NCI-H2081 (cell line): Measurements from ENCODE around the gene NDUFS7.
"Not testable (repeated sequence)": the region's sequence is repeated elsewhere in the genome, so short reads cannot be mapped to it uniquely, and the experiment has no call there.

ENCODE experiments used
- DNase-seq, 2 experiments: peaks; one replicate each; lab custom pipeline; 2025; lab: John Stamatoyannopoulos, UW

The NDUFS7 gene

DNA sequence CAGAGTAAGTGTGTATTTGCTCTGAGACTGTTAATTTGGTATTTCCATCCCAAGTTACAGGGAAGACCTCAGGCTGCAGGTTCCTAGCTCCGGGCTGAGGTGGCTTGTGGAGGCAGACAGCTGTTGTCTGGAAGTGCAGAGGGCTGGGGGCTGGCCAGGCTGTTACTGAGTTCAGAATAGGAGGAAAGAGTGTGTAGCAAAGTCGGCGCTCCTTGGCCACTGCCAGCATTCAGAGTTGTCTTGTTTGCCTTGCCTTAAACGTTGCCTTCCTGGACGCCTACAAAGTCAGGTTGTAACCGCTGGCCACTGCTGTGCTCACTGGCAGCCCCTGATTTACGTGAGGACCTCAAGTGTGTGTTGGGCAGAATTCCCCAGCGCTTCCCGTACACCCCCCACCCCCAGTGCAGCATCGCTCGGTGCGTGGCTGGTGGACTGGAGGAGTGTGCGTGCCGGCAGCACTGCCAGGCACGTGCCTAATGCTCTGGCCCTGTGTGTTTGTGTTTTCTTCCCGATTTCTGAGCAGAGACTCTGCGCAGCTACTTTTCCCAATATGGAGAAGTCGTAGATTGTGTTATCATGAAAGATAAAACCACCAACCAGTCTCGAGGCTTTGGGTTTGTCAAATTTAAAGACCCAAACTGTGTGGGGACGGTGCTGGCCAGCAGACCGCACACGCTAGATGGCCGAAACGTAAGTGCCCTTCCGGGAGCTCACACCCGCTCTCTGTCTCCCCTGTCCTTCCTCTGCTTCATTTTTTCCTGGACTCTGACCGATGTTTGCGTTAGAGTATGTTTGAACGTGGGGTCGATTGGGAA, 34.2 kb downstream of the NDUFS7 start:
- no peak for DNase-seq

DNA sequence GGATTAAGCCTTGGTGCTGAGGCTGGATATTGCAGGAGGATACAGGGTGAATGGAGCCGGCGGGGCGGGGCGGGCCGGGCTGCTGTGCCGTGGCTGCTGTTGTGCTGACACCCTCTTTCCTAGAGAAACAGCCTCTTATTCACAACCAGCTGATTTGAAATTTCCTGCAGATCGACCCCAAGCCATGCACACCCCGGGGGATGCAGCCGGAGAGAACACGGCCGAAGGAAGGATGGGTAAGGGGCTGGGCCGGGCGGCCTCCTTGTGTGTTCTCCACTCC, 34.7 kb downstream of the NDUFS7 start:
- DNase-seq = no peak

DNA sequence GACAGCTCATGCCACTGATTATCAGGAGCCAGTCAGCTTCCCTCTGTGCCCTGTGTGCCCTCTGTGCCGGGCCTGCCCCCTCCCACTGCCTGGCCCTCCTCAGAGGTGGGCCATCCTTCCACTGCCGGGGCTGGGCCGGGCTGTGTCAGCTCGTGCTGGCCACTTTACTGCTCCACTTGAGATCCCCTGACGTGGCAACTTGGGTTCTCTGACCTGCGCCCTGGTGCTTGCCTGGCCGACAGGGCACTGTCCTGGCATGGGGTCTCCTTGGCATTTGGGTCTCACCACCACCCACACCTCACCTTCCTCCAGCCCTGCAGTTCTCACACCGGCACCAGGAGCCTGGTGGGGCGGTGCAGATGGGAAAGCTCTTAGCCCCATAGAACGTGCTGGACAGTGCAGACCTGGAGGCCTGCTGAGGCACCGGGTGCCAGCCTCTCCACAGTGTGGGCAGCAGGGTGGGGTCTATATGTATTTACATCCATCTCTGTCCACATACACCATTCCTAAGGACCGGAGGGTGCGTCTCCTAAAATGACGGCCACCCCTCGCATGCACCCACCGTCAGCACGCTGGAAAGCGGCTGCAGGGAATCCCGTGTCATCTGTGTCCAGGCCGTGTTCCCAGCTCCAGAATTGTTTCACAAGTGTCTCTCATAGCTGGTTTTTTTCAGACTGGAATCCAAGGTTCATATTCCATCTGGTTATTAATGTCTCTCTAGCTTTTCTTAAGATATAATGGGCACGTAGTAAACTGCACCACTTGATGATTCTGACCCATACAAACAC, 35.4 kb downstream of the NDUFS7 start:
- no peak for DNase-seq

DNA sequence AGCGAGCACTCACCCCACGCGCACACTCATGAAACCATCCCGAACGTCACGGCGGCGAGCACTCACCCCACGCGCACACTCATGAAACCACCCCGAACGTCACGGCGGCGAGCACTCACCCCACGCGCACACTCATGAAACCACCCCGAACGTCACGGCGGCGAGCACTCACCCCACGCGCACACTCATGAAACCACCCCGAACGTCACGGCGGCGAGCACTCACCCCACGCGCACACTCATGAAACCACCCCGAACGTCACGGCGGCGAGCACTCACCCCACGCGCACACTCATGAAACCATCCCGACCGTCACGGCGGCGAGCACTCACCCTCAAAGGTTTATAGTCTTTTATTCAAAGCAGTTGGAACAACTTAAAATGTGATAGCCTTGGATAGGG, 36.4 kb downstream of the NDUFS7 start:
- DNase-seq = not testable (repeated sequence)

DNA sequence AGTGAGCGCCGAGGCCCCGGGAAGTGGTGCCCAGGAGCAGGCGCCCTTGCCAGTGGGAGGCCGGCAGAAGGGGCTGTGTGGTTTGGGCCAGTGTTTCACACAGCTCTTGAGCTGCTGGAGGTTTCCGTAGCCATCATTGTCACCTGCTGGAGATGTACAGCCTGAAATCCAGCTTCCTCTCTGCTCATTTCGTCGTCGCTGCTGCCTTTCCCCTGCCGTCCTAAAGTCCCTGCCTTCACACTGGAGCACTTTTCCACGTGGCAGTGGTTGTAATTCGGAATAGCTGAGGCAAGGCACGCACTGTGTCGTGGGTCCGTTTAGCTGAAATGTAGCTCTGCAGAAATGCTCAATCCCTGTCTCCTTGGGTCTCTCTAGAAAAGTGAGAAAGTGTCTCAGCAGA, 36.9 kb downstream of the NDUFS7 start:
- DNase-seq = no peak

DNA sequence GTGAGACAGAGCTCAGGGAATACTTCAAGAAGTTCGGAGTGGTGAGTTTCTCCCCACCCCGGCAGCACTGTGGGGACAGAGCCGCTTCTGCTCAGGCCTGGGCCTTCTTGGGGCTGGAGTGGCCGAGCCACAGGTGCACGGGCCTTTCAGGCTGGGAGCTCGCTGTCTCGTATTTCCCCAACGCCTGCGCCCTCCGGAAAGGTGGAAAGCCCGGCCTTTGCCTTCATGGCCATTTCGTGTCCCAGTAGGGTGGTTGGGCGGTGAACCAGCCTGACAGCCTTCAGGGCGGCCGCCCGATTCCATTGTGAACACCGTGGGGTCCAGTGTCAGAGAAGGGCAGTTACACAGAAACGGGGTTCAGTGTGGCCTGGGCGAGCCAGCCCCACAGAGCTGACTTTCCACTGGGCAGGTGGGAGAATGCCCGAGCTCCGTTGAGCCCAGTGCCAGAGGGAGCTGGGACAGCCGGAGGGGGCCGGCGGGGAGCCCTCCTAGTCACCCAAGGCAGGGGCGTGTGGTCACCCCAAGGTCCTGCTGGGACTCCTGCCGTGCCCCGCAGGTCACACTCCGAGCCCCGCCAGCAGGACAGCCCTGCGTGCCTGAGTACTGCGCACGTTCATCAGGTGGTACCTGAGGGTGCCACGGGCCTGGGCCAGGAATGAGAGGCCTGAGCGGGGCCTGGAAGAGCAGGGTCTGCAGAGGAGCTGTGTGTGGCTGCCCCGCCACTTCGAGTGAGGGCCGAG, 37.7 kb downstream of the NDUFS7 start:
- DNase-seq = no peak

DNA sequence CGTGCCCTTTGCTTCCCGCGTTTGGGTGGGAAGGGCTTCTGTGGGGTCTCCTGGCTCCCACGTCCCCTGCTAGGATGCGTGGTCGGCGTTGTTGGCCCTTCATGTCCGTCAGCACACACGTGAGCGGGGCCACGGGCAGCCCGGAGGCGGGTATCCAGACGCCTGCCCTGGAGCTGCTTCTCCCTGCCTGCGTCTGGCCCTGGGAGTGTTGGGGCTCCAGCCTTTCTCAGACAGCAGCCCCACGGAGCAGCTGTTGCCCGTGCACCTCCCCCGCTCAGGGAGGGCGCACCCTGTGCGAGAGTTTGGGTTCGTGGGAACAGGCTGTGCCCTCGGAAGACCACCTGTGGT, 38.2 kb downstream of the NDUFS7 start:
- no peak for DNase-seq

DNA sequence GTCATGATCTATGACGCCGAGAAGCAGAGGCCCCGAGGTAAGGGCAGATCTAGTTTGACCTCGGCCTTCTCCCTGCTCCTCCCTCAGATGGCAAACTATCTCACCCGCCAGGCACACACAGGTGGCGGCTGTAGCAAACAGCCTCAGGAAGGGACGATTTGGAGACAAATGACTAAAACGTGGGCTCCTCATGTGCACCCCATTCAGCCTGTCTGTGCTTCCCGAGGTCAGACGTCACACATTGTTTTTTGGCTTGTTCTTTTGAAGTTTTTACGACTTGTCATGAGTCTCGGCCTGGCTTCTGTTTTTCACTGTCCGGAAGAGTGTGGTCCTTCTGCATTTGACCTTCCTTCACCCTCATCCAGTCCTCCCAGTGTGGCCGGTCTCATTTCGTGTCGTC, 38.7 kb downstream of the NDUFS7 start:
- DNase-seq = no peak

DNA sequence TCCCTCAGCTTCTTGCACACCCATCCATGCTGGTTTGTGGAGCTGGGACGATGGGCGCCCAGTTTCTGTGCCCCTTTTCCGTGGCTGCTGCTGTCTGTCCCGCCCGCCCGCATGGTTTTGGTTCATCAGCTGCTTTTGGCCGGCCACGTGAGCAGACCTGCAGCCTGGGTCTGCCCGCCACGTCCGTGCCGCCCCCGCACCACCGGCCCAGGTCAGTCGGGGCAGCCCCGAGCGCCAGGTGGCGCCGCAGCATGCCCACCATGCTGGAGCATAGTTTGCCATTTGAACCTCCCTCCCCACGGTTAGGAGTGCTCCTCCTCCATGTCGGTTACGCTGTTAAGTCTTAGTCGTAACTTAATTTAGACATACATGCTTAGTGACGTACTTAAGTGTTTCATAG, 39.2 kb downstream of the NDUFS7 start:
- no peak for DNase-seq

DNA sequence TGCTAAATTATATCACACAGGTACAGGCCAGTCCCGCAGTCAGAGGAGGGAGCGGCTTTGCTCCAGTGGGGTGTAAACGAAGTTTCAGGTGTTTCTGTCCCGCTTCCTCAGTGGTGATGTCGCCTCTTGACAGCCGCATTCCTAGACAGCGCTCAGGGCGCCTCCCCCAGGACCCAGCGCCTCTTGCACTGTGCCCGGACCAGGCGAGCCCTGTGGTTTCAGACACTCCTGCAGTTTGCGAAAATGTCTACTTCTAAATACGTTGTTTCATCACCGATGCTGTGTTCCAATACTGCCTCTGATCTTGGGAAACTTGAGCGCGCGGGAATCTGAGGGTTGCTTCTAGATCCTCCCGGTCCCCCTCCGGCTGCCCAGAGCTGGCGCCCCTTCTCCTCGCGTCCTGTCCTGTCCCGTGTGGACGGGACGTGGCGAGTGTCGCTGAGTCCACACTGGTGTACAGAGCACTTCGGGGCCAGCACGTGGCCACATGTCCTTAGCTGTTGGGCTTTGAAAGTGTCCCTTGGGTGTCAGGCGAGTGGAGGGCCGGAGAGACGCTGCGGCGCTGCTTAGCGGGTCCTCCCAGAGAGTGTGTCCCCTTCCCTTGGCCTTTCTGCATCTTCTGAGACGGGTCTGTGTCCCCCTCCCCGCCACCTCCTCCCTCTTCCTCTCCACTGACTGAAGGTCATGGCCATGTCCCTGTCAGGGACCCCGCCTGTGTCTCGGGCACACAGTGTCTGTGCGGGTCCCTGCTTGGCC, 39.9 kb downstream of the NDUFS7 start:
- no peak for DNase-seq

DNA sequence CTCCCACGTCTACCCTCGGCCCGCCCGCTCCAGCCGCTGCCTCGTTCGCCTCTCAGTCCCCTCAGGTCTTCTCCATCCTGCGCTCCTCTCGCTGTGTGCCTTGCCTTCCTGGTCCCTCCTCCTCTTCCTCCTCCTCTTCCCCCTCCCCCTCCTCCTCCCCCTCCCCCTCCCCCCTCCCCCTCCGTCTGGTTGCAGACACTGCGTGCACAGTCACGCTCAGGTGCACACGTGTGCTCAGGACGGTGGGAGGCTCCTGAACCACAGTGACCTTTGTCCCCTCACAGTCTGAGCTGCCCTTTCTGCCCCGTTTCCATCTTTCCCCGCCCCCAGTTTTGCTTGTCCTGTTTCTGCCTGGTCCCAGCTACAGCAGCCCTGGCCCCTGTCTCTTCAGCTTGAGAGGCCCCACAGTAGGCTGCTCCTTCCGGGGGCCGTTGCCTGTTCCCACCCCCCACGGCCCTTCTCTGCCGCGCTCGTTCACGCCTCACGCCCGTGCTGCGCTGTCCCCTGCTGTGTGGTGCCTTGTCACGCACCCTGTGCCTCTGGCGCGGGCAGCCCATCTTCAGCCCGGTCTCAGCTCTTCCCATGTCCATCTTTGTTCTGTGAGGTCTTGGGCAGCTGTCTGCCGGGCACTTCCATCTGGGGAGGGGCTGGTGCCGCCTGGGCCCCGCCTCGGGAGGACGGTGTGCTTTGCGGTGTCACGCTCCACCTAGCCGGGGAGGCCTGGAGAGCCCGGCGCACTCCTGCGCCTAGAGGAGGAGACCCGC, 40.7 kb downstream of the NDUFS7 start:
- no peak for DNase-seq

DNA sequence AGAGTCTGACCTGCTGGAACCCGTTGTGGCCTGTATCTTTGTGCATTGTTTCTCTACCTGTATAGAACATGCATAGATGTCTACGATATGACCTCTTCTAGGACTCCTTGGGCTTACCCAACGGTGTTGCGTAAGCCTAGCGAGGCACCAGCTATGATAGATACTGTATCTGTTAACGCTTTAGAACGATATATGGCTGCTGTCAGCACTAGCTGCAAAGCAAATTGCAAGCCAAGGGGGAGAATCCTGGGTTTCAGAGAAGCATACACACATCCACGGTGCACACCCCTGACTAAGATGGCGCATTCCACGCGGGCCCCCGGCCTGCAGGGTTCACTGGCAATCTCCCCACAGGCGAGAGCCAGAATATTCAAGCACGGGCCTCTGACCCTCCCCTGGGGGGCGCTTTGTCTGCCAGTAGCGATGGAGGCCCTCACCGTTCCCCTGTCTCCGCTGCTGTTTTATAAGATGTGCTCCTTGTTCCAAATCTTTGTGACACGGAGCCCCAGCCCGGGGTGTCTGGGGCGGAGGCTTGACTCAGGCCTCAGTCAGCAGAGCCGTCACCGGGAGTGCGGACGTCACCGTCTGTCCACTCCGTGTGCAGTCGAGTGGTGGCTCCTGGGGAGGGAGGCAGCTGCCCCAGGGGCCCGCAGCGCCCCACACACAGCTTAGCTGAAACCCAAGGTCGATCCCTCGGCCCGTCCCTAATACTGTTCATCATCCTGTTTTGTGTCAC, 41.6 kb downstream of the NDUFS7 start:
- DNase-seq = no peak

DNA sequence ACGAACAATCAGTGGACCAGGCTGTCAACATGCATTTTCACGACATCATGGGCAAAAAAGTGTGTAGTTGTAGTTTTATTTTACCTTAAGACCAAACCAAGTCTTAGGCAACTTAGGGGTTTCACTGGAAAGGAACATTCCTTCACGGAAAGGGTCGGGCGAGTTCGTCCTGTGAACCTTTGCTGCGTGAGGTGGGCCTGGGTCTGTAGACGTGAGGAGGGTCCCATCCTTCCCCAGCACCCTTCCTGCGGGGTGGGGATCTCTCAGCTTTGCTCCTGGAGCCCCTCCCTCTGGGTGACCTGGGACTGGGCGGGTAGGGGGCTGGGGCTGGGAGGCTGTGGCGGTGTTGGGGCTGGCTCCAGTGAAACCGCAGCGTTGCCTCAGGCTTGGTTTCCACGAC, 42.2 kb downstream of the NDUFS7 start:
- no peak for DNase-seq

DNA sequence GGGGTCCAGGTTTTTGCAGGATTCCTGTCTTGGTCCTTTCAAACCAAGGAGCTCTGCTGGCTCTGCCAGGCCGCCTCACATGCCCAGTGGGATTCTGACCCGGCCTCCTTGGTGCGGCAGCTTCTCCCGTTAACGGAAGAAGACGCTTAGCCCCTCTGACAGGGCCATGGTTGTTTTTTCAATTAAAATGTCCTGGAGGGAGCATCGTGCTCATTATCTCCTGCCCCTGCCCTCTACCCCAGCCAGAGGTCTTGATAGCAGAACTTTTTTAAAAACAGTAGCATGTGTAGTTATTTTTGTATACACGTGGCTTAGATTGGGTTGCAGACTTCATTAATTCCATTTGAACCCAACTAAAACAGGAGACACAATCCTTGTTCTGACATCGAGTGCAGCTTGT, 43.0 kb downstream of the NDUFS7 start:
- DNase-seq = no peak

DNA sequence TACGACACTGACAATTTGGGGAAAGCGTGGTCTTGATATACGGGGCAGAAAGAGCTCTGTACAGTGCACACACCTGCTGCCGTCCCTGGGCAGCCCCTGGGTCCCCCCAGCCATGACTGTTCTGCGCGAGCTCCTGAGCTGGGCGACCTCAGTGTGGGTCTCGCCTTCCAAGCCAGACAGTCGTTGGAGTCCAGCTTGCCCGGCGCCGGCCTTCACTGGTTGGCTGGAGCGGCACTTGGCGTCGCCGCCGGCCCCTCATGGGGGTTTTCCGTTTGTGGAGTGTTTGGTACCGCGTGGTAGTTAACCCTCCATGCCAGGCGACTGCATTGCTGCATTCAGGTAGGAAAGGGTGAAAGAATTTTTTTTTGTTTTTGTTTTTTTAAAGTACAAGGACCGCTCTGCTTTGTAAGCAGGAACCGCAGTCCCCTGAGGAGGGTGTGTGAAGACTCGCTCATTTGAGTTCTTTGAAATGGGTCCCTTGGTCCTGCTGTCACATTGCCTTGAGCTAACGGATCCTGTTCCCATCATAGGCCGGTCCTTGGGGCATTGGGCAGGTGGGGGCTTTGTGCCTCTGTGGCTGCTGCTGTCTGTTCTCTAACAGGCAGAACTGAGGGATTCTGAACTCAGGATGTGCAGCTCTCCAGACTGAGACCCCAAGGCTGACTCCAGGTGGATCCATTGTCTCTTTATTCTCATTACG, 43.7 kb downstream of the NDUFS7 start:
- no peak for DNase-seq

DNA sequence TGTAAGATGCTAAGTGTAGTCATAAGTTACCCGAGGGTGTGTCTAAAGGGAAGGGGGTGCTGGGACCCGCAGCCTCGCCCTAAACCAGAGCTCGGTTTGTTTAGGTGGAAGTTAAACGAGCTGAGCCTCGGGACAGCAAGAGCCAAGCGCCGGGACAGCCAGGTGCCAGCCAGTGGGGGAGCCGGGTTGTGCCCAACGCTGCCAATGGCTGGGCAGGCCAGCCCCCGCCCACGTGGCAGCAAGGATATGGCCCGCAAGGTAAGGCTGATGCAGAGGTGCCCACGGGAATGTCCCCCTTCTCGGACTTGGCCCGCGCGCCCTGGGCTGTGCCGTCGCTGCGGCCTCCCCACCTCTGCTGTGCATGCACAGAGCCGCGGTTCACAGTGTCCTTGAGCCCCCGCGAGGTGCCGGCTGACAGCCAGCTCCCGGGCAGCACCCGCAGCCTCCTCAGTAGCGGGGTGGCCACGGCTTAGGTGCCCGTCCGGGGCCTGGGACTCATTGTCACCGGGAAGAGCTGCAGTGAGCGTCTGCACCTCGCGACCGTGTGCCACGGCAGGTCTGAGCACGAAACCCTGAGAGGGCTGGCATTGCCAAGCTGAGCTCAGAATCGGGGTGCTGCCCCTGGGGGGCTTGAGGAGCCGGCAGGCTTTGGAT, 45.2 kb downstream of the NDUFS7 start:
- no peak for DNase-seq

DNA sequence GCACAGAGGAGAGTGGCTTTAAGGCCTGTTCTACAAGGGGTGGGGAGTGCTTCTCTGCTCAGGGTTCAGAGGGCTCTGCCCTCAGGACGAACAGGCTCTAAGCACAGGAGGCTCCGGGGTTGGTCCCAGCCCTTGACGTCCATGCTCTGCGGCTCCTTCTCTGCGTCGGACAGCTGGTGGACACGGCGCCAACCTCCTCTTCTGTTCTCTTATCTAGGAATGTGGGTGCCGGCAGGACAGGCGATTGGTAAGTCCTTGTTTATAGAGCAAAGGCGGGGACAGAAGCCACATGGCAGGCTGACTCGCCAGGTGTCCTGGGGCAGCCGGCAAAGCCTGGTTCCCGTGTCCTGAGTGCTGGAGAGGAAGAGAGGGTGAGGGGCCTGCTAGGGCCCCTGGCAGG, 46.0 kb downstream of the NDUFS7 start:
- DNase-seq = no peak

DNA sequence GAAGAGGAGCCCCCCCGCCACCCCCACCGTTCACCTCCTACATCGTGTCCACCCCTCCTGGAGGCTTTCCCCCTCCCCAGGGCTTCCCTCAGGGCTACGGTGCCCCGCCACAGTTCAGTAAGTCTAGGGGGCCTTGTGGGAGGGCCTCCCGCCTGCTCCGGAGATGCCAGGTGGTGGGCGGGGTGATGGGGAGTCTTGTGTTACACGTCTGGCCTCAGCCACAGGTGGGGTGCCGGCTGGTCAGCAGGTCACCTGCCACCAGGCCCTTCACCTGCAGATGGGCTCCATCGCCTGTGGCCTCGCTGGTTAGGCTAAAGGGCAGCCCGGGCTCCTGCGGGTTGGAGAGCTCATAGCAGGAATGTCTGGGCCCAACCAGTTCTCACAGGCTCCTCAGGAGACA, 46.5 kb downstream of the NDUFS7 start:
- no peak for DNase-seq

DNA sequence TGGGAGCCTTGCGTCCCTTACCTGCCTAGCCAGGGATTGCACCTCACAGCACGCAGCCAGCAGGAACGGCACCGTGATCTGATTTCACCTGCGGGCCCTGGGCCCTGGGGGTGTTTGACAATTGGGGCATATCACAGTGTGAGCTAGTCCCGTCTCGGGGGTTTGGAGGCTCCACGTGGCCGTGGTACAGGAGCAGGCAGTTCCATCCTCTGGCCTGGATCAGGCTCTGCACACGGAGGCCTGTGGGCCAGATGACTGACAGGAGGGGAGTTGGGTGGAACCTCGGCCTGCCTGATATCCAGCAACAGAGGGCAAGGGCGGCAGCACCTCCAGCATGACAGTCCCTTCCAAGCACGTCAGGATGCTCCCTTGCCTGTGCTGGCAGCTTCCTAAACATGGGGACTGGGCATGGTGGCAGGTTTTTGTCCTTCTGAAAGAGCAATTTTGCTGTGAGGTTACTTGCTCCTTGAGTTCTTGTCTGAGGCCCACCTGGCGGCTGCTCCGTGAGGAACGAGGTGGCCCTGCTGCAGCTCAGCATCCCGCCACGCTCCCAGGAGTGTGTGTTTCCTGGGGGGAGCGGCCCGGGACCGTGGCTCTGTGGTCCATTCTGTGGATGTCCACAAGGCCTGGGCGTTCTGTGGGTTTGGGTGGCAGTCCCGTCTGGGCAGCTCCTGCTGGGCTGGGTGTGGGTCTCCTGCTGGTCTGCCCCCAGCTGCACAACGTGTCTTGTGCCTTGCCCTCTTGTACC, 48.2 kb downstream of the NDUFS7 start:
- no peak for DNase-seq
